Measurements from ENCODE around the gene TENM4. TPM values are rescaled to one million over a fixed set of nuclear protein-coding genes. Genes with fewer than 3 reads are reported as not detected.

Gene TENM4
- total and polyA plus RNA-seq, 4 donors = 0.02 to 0.33 (median 0.14) TPM

DNA sequence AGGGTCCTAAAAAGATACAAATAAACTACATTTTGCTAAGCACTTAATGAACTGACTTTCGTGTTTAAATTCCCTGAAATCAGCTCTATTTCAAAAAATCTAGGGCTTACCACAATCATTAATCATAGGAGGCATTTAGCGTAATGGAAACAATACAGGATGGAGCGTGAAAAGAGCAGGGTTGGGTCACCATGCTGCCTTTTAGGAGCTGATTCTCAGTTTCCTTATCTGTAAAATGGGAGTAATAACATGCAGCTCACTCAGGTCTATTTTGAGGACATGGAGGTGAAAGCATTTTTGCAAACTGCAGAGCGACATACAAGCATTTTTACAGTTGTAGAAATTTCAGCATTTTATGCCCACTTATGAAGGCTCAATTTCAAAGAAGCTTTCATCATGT, 407.0 kb downstream of the TENM4 start (continued):
- TF ChIP-seq, protein P1, sequence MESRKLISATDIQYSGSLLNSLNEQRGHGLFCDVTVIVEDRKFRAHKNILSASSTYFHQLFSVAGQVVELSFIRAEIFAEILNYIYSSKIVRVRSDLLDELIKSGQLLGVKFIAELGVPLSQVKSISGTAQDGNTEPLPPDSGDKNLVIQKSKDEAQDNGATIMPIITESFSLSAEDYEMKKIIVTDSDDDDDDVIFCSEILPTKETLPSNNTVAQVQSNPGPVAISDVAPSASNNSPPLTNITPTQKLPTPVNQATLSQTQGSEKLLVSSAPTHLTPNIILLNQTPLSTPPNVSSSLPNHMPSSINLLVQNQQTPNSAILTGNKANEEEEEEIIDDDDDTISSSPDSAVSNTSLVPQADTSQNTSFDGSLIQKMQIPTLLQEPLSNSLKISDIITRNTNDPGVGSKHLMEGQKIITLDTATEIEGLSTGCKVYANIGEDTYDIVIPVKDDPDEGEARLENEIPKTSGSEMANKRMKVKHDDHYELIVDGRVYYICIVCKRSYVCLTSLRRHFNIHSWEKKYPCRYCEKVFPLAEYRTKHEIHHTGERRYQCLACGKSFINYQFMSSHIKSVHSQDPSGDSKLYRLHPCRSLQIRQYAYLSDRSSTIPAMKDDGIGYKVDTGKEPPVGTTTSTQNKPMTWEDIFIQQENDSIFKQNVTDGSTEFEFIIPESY (IDR thresholded peaks at IDR 0.05) = no peak

GRCh38 chr11:79030448-79030847, 410.4 kb downstream of the TENM4 start:
- H3K27me3 ChIP-seq (ENCODE audit: control insufficient read depth in 4 of 4, insufficient read depth in 4 of 4, low read length in 3 of 4) = no peaks in the 10 kb centered on the region
- TF ChIP-seq EGR1 (IDR thresholded peaks at IDR 0.05; ENCODE audit: low read depth in 2 of 2) (no peak), NR2F2 (IDR thresholded peaks at IDR 0.05) (no peak), RXRA (IDR thresholded peaks at IDR 0.05) (no peak), YY1 (IDR thresholded peaks at IDR 0.05) (no peak), MAX (IDR thresholded peaks at IDR 0.05) (no peak), SP1 (IDR thresholded peaks at IDR 0.05) (no peak), JUND (IDR thresholded peaks at IDR 0.05) (no peak), FOXA2 (IDR thresholded peaks at IDR 0.05) (no peak), RAD21 (IDR thresholded peaks at IDR 0.05) (no peak), FOXA1 (IDR thresholded peaks at IDR 0.05) (no peak), TAF1 (conservative IDR thresholded peaks at IDR 0.05) (no peak), HNF4A (conservative IDR thresholded peaks at IDR 0.05) (no peak), HNF4G (IDR thresholded peaks at IDR 0.05) (no peak), GABPA (IDR thresholded peaks at IDR 0.05 in 1 of 2, conservative IDR thresholded peaks at IDR 0.05 in 1 of 2) (no peak)
- TF ChIP-seq, protein P2, sequence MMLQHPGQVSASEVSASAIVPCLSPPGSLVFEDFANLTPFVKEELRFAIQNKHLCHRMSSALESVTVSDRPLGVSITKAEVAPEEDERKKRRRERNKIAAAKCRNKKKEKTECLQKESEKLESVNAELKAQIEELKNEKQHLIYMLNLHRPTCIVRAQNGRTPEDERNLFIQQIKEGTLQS (IDR thresholded peaks at IDR 0.05) = no peak
- TF ChIP-seq, protein P3, sequence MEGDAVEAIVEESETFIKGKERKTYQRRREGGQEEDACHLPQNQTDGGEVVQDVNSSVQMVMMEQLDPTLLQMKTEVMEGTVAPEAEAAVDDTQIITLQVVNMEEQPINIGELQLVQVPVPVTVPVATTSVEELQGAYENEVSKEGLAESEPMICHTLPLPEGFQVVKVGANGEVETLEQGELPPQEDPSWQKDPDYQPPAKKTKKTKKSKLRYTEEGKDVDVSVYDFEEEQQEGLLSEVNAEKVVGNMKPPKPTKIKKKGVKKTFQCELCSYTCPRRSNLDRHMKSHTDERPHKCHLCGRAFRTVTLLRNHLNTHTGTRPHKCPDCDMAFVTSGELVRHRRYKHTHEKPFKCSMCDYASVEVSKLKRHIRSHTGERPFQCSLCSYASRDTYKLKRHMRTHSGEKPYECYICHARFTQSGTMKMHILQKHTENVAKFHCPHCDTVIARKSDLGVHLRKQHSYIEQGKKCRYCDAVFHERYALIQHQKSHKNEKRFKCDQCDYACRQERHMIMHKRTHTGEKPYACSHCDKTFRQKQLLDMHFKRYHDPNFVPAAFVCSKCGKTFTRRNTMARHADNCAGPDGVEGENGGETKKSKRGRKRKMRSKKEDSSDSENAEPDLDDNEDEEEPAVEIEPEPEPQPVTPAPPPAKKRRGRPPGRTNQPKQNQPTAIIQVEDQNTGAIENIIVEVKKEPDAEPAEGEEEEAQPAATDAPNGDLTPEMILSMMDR (IDR thresholded peaks at IDR 0.05; ENCODE audit: low read depth, low read length, missing input control) = no peak
- TF ChIP-seq, protein P4, sequence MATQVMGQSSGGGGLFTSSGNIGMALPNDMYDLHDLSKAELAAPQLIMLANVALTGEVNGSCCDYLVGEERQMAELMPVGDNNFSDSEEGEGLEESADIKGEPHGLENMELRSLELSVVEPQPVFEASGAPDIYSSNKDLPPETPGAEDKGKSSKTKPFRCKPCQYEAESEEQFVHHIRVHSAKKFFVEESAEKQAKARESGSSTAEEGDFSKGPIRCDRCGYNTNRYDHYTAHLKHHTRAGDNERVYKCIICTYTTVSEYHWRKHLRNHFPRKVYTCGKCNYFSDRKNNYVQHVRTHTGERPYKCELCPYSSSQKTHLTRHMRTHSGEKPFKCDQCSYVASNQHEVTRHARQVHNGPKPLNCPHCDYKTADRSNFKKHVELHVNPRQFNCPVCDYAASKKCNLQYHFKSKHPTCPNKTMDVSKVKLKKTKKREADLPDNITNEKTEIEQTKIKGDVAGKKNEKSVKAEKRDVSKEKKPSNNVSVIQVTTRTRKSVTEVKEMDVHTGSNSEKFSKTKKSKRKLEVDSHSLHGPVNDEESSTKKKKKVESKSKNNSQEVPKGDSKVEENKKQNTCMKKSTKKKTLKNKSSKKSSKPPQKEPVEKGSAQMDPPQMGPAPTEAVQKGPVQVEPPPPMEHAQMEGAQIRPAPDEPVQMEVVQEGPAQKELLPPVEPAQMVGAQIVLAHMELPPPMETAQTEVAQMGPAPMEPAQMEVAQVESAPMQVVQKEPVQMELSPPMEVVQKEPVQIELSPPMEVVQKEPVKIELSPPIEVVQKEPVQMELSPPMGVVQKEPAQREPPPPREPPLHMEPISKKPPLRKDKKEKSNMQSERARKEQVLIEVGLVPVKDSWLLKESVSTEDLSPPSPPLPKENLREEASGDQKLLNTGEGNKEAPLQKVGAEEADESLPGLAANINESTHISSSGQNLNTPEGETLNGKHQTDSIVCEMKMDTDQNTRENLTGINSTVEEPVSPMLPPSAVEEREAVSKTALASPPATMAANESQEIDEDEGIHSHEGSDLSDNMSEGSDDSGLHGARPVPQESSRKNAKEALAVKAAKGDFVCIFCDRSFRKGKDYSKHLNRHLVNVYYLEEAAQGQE (IDR thresholded peaks at IDR 0.05) = no peak
- TF ChIP-seq, protein P1 (IDR thresholded peaks at IDR 0.05) = no peak
- no peaks in the 10 kb centered on the region for H3K36me3 ChIP-seq (ENCODE audit: control insufficient read depth in 4 of 4, insufficient read depth in 3 of 4, low read depth in 1 of 4, low read length in 3 of 4)
- no peak for DNase-seq (ENCODE audit: low spot score)
- H3K4me1 ChIP-seq (ENCODE audit: control insufficient read depth in 4 of 4, insufficient read depth in 4 of 4, low read length in 3 of 4) = no peaks in the 10 kb centered on the region
- H3K9ac ChIP-seq (ENCODE audit: low read depth in 1 of 2, low read length in 2 of 2) = no peak overlapping the region
- H3K9me3 ChIP-seq (ENCODE audit: control insufficient read depth in 4 of 4, low read length in 3 of 4) = no peaks in the 10 kb centered on the region
- WGBS = 60% methylated on average over 9 of the region's 9 CpGs
- H3K27ac ChIP-seq (ENCODE audit: low read depth in 1 of 2, low read length in 2 of 2) = no peak overlapping the region
- no peak overlapping the region for H3K4me3 ChIP-seq (ENCODE audit: low read depth in 1 of 3, low read length in 3 of 3)
